ENCODE results near the gene CDO1. TPM values are rescaled to one million over a fixed set of nuclear protein-coding genes. Genes with fewer than 3 reads are reported as not detected.

The CDO1 gene
- total and polyA plus RNA-seq, 3 experiments from 2014 or later, result 0.16 TPM; not detected in 2

DNA sequence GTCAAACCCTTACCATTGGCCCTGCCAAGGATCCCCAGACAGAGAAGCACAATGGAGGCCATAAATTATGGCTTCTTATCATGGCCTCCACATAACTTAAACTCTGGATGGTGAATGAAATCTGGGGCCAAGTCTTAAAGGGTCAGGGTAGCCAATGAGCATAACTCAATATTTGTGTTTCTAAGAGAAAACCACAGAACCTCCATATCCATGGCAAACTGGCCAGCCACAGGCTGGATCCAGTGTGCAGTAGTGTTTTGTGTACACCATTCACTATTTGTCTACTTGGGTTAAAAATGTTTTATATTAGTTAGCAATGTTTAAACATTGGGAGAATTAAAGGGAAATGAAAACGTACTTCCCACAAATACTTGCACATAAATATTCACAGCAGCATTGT lies 60.8 kb downstream of the CDO1 start:
- Histone ChIP-seq H3K4me3 (ENCODE audit: low read length) (no peak overlapping the region), H3K4me1 (ENCODE audit: insufficient read depth, low read length) (no peaks in the 10 kb centered on the region), H3K9me3 (ENCODE audit: low read length) (no peaks in the 10 kb centered on the region), H3K27ac (ENCODE audit: low read depth, low read length) (no peak overlapping the region), H3K27me3 (ENCODE audit: insufficient read depth, low read length, poor library complexity, severe bottlenecking) (no peaks in the 10 kb centered on the region), H3K36me3 (ENCODE audit: insufficient read depth, low read length) (no peaks in the 10 kb centered on the region)
- Mint-ChIP-seq H3K4me3 (no peak overlapping the region), H3K27ac (no peak overlapping the region), H3K36me3 (no peaks in the 10 kb centered on the region), H3K4me1 (peaks cover 0 to 7% (median 0%) of the 10 kb centered on the region in 3 donors), H3K27me3 (peaks cover 7 to 42% of the 10 kb centered on the region in 2 donors), H3K9me3 (no peaks in the 10 kb centered on the region)
- POLR2A ChIA-PET, result no interaction called here
- CTCF ChIA-PET, result no interaction called here
- DNase-seq, result no peak

Other genes starting within 250 kb of the CDO1 start
- gene TICAM2, start 214.2 kb downstream of the CDO1 start, total RNA-seq, result 1 to 10 TPM in 1 of 2 experiments, under 1 TPM in 1; 0.72 to 1.4 TPM
- 0.29 TPM for gene TICAM2, start 214.2 kb downstream of the CDO1 start, polyA plus RNA-seq
- 10 to 100 TPM; 47.7 to 47.8 TPM for gene TMED7, start 190.6 kb downstream of the CDO1 start, total RNA-seq
- 32.7 TPM for gene TMED7, start 190.6 kb downstream of the CDO1 start, polyA plus RNA-seq
- 10 to 100 TPM; 39.4 to 44.6 TPM for gene ATG12, start 24.9 kb upstream of the CDO1 start, total RNA-seq
- gene ATG12, start 24.9 kb upstream of the CDO1 start, polyA plus RNA-seq, result 114 TPM
- 10 to 100 TPM; 62.1 to 73.6 TPM for gene AP3S1, start 25.3 kb upstream of the CDO1 start, total RNA-seq
- 77.5 TPM for gene AP3S1, start 25.3 kb upstream of the CDO1 start, polyA plus RNA-seq
- gene LVRN, start 145.8 kb upstream of the CDO1 start, total RNA-seq, result under 1 TPM in 1 of 2 experiments, not detected in 1; 0.18 TPM
- not detected for gene LVRN, start 145.8 kb upstream of the CDO1 start, polyA plus RNA-seq
- gene ARL14EPL, start 215.8 kb upstream of the CDO1 start, total RNA-seq, result not detected
- gene ARL14EPL, start 215.8 kb upstream of the CDO1 start, polyA plus RNA-seq, result not detected